Measurements from ENCODE around the gene TRIM63. TPM values are rescaled to one million over a fixed set of nuclear protein-coding genes. Genes with fewer than 3 reads are reported as not detected.

The TRIM63 gene
- total and polyA plus RNA-seq, 9 of the 15 experiments (the other 6 are each of a cell fraction or from before 2014, with no cell fraction given): 0.08 to 0.57 (median 0.36) TPM

- TF ChIP-seq ESRRA (IDR thresholded peaks at IDR 0.05; ENCODE audit: borderline replicate concordance, low read depth): peak; percentile 34; the same call in 1 of the 2 replicates
- TF ChIP-seq SIN3B (IDR thresholded peaks at IDR 0.05; ENCODE audit: low read depth): no peak
- TF ChIP-seq SP2 (IDR thresholded peaks at IDR 0.05; ENCODE audit: extremely low read depth, low read depth, low read length, poor library complexity, severe bottlenecking): no peak
- TF ChIP-seq HDAC2 (IDR thresholded peaks at IDR 0.05): peak; percentile 99
- TF ChIP-seq ZNF609 (CRISPR knock-in tag; IDR thresholded peaks at IDR 0.05; ENCODE audit: borderline replicate concordance): no peak
- peak in 1 of 2 experiments; percentile 89; a peak in 2 of 3 replicates for TF ChIP-seq CBX3 (IDR thresholded peaks at IDR 0.05; ENCODE audit: borderline replicate concordance in 1 of 2, low read length in 2 of 2)
- TF ChIP-seq ZNF766 (CRISPR knock-in tag; conservative IDR thresholded peaks at IDR 0.05): no peak
- no peak for TF ChIP-seq ZNF12 (CRISPR knock-in tag; IDR thresholded peaks at IDR 0.05)
- no peak for TF ChIP-seq ZNF740 (CRISPR knock-in tag; IDR thresholded peaks at IDR 0.05)
- TF ChIP-seq ZNF740 (tag; IDR thresholded peaks at IDR 0.05): no peak
- no peak for TF ChIP-seq CTCFL (IDR thresholded peaks at IDR 0.05; ENCODE audit: borderline replicate concordance, insufficient read depth, low read depth, low read length, poor library complexity, severe bottlenecking)
- TF ChIP-seq SAFB2 (IDR thresholded peaks at IDR 0.05; ENCODE audit: borderline replicate concordance, low read depth, low read length, severe bottlenecking): no peak
- no peak for TF ChIP-seq CGGBP1 (CRISPR knock-in tag; IDR thresholded peaks at IDR 0.05)
- no peak for TF ChIP-seq ZNF253 (CRISPR knock-in tag; conservative IDR thresholded peaks at IDR 0.05)
- no peak for TF ChIP-seq EGR1 (conservative IDR thresholded peaks at IDR 0.05)
- TF ChIP-seq HMG20B (CRISPR knock-in tag; IDR thresholded peaks at IDR 0.05): no peak
- TF ChIP-seq SMARCA5 (IDR thresholded peaks at IDR 0.05): peak; percentile 95; the same call in 1 of the 2 replicates
- TF ChIP-seq TSC22D4 (tag; IDR thresholded peaks at IDR 0.05): no peak
- TF ChIP-seq ZNF444 (CRISPR knock-in tag; IDR thresholded peaks at IDR 0.05): no peak
- no peak for TF ChIP-seq PURB (CRISPR knock-in tag; IDR thresholded peaks at IDR 0.05; ENCODE audit: low read depth)
Measured at GRCh38 chr1:26077524-26077923, 10.1 kb upstream of the TRIM63 start (continued).
